Keratinocyte (primary cell): Measurements from ENCODE around the gene TRIP13.

Source experiments
- CTCF ChIP-seq, 3 experiments: IDR thresholded peaks in 1 of 3; conservative IDR thresholded peaks in 1 of 3; optimal IDR thresholded peaks in 1 of 3; 2 replicates in 2 of 3; 3 replicates in 1 of 3; pipeline versions ENCODE3 to v1.5.1; 2011; ENCODE audit warnings: low read length in 3 of 3, mild to moderate bottlenecking in 3 of 3, moderate library complexity in 2 of 3, control low read depth in 1 of 3, inconsistent platforms in 1 of 3; ENCODE audit not compliant: insufficient read depth in 2 of 3; ENCODE audit errors: extremely low read depth in 1 of 3
- EZH2 ChIP-seq: IDR thresholded peaks from one replicate; pipeline ENCODE4 v1.6.1; 2012; ENCODE audit warnings: inconsistent platforms, mild to moderate bottlenecking, low read length, moderate library complexity

DNA sequence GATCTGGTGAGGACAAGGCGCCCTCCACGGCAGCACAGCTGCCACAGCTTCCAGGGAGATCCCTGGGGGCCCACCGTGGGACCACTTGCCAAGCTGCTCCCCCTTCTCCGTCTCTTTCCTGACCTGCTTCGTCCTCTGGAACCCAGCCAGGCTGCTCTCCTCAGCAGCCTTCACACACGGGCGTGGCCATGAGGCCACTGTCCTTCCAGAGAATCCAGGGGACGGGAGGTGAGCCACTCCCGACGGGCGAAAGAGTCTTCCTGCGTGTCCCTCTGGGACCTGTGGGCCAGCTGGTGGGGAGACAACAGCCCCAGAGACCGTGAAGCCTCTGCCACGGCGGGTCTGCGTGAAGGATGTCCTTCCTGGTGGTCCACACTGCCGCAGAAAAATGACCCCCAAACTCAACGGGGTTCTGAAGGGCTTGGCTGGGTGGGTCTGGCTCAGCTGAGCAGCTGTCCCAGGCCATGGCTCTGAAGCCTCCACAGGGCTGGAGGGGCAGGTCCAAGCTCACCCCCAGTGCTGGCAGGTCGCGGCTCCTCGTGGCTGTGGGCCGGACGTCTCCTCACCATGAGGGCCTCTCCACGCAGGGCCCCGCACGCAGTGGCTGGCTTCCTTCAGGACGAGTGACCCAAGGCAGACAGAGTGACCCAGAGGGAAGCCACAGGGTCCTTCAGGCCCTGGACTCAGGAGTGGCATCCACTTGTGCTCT lies 68.5 kb downstream of the TRIP13 start:
- TF ChIP-seq CTCF (optimal IDR thresholded peaks at IDR 0.05 in 1 of 3, IDR thresholded peaks at IDR 0.05 in 1 of 3, conservative IDR thresholded peaks at IDR 0.05 in 1 of 3; ENCODE audit: extremely low read depth in 1 of 3, insufficient read depth in 2 of 3, low read length in 3 of 3): no peak
- no peak for TF ChIP-seq EZH2
